ENCODE results near the gene ELP4. TPM values are rescaled to one million over a fixed set of nuclear protein-coding genes. Genes with fewer than 3 reads are reported as not detected.

Gene ELP4
- total RNA-seq, 6 experiments from 2014 or later: 7.3 to 16.4 (median 9.2) TPM

- 69% methylated on average over 2 of the region's 2 CpGs for WGBS (ENCODE audit: insufficient coverage, low coverage, low lambda C conversion rate, missing lambda C conversion rate)
- intact Hi-C loops (cut with DNase I): no loop called here
- DNase-seq: no peak
These were observed 31.4 kb upstream of the ELP4 start for GRCh38 chr11:31478223-31478590.

GRCh38 chr11:31479066-31479465 lies 30.5 kb upstream of the ELP4 start:
- ATAC-seq (no peak), DNase-seq (no peak)
- intact Hi-C loops (cut with DNase I): no loop called here
- Histone ChIP-seq H3K36me3 (no peaks in the 10 kb centered on the region), H3K27me3 (no peaks in the 10 kb centered on the region), H3K4me3 (no peak overlapping the region), H3K27ac (no peak overlapping the region), H3K9me3 (no peaks in the 10 kb centered on the region), H3K4me1 (no peaks in the 10 kb centered on the region)
- 95% methylated on average over 4 of the region's 4 CpGs for WGBS (ENCODE audit: insufficient coverage, low coverage, low lambda C conversion rate, missing lambda C conversion rate)
- TF ChIP-seq POLR2A (IDR thresholded peaks at IDR 0.05) (no peak), CTCF (IDR thresholded peaks at IDR 0.05) (no peak)

More at GRCh38 chr11:31478223-31478590, 31.4 kb upstream of the ELP4 start:
- no peaks in the 10 kb centered on the region for H3K9me3 ChIP-seq
- no peaks in the 10 kb centered on the region for H3K36me3 ChIP-seq
- H3K4me1 ChIP-seq: no peaks in the 10 kb centered on the region
- H3K27ac ChIP-seq: no peak overlapping the region
- no peak for TF ChIP-seq CTCF (IDR thresholded peaks at IDR 0.05)
- TF ChIP-seq POLR2A (IDR thresholded peaks at IDR 0.05): no peak
- no peak for ATAC-seq
- no peak overlapping the region for H3K4me3 ChIP-seq
- H3K27me3 ChIP-seq: no peaks in the 10 kb centered on the region

GRCh38 chr11:31480930-31481329 lies 28.6 kb upstream of the ELP4 start:
- intact Hi-C loops (cut with DNase I): no loop called here

GRCh38 chr11:31484497-31484896 lies 25.1 kb upstream of the ELP4 start:
- H3K4me3 ChIP-seq: no peak overlapping the region
- DNase-seq (no peak), ATAC-seq (no peak)
- TF ChIP-seq POLR2A (IDR thresholded peaks at IDR 0.05) (no peak), CTCF (IDR thresholded peaks at IDR 0.05) (no peak)
- H3K27ac ChIP-seq: no peak overlapping the region
- no peaks in the 10 kb centered on the region for H3K27me3 ChIP-seq
- H3K4me1 ChIP-seq: no peaks in the 10 kb centered on the region
- H3K9me3 ChIP-seq: no peaks in the 10 kb centered on the region
- 75% methylated on average over 4 of the region's 4 CpGs for WGBS (ENCODE audit: insufficient coverage, low coverage, low lambda C conversion rate, missing lambda C conversion rate)
- H3K36me3 ChIP-seq: no peaks in the 10 kb centered on the region
- intact Hi-C loops (cut with DNase I): no loop called here

More at GRCh38 chr11:31480930-31481329, 28.6 kb upstream of the ELP4 start:
- Histone ChIP-seq H3K4me1 (no peaks in the 10 kb centered on the region), H3K9me3 (no peaks in the 10 kb centered on the region), H3K4me3 (no peak overlapping the region), H3K27ac (no peak overlapping the region), H3K27me3 (no peaks in the 10 kb centered on the region), H3K36me3 (no peaks in the 10 kb centered on the region)
- WGBS (ENCODE audit: insufficient coverage, low coverage, low lambda C conversion rate, missing lambda C conversion rate): 90% methylated on average over 3 of the region's 3 CpGs
- no peak for DNase-seq
- TF ChIP-seq POLR2A (IDR thresholded peaks at IDR 0.05) (no peak), CTCF (IDR thresholded peaks at IDR 0.05) (no peak)
- ATAC-seq: no peak

- Histone ChIP-seq H3K36me3 (no peaks in the 10 kb centered on the region), H3K4me1 (no peaks in the 10 kb centered on the region), H3K4me3 (no peak overlapping the region), H3K27me3 (no peaks in the 10 kb centered on the region), H3K27ac (no peak overlapping the region), H3K9me3 (no peaks in the 10 kb centered on the region)
- no peak for DNase-seq
- TF ChIP-seq CTCF (IDR thresholded peaks at IDR 0.05) (peak; percentile 42 to 47 (median 45)), POLR2A (IDR thresholded peaks at IDR 0.05) (no peak)
- peak; percentile 68 to 79 (median 70) for ATAC-seq
- WGBS (ENCODE audit: insufficient coverage, low coverage, low lambda C conversion rate, missing lambda C conversion rate): 11% methylated on average over 1 of the region's 1 CpG
- intact Hi-C loops (cut with DNase I): no loop called here
These were observed 21.7 kb upstream of the ELP4 start for GRCh38 chr11:31487848-31488247.
